Mesendoderm (in vitro differentiated cells): ENCODE data around the gene HES4.
"Not testable (repeated sequence)": the region's sequence is repeated elsewhere in the genome, so short reads cannot be mapped to it uniquely, and the experiment has no call there.

Experiments used
- DNase-seq: peaks from one replicate; pipeline ENCODE4 v3.0.0; 2013
- H2AK5ac ChIP-seq: 2 replicates; pipeline ENCODE4 v1.6.1; 2013; ENCODE audit warnings: low read length, inconsistent platforms
- H2BK120ac ChIP-seq: 2 replicates; pipeline ENCODE4 v1.6.1; 2013; ENCODE audit warnings: low read depth, mild to moderate bottlenecking, low read length, moderate library complexity, mixed read lengths
- H2BK15ac ChIP-seq: replicated peaks from 2 replicates; pipeline ENCODE4 v1.6.1; 2013; ENCODE audit warnings: low read depth, mild to moderate bottlenecking, moderate library complexity
- H2BK5ac ChIP-seq: 2 replicates; pipeline ENCODE4 v1.6.1; 2013; ENCODE audit warnings: low read length, inconsistent platforms
- H3K18ac ChIP-seq: 2 replicates; pipeline ENCODE4 v1.6.1; 2013; ENCODE audit warnings: mild to moderate bottlenecking, low read length, mixed read lengths
- H3K23ac ChIP-seq: one replicate; pipeline ENCODE4 v1.6.1; 2013; ENCODE audit warnings: low read length
- H3K27ac ChIP-seq: 2 replicates; pipeline ENCODE4 v1.5.1; 2013; ENCODE audit warnings: low read depth, mild to moderate bottlenecking, inconsistent platforms, low read length, moderate library complexity
- H3K27me3 ChIP-seq: 2 replicates; pipeline ENCODE4 v1.6.1; 2013; ENCODE audit warnings: low read length, control low read depth, mild to moderate bottlenecking, inconsistent platforms; ENCODE audit not compliant: insufficient read depth, poor library complexity
- H3K36me3 ChIP-seq: 2 replicates; pipeline ENCODE4 v1.6.1; 2013; ENCODE audit warnings: low read length, inconsistent platforms; ENCODE audit not compliant: control insufficient read depth, insufficient read depth
- H3K4ac ChIP-seq: one replicate; pipeline ENCODE4 v1.6.1; 2013; ENCODE audit warnings: low read depth, mild to moderate bottlenecking, low read length, moderate library complexity
- H3K4me1 ChIP-seq: 2 replicates; pipeline ENCODE4 v1.6.1; 2013; ENCODE audit warnings: low read depth, low read length, inconsistent platforms; ENCODE audit not compliant: control insufficient read depth
- H3K4me2 ChIP-seq: 2 replicates; pipeline ENCODE4 v1.6.1; 2013; ENCODE audit warnings: low read length
- H3K4me3 ChIP-seq: 2 replicates; pipeline ENCODE4 v1.5.1; 2013; ENCODE audit warnings: mild to moderate bottlenecking, low read length
- H3K56ac ChIP-seq: one replicate; pipeline ENCODE4 v1.6.1; 2013; ENCODE audit warnings: low read length
- H3K79me1 ChIP-seq: 2 replicates; pipeline ENCODE4 v1.6.1; 2013; ENCODE audit warnings: low read length, inconsistent platforms
- H3K79me2 ChIP-seq: 2 replicates; pipeline ENCODE4 v1.6.1; 2013; ENCODE audit warnings: mild to moderate bottlenecking, low read length; ENCODE audit not compliant: control insufficient read depth, insufficient read depth
- H3K9ac ChIP-seq: 2 replicates; pipeline ENCODE4 v1.6.1; 2013; ENCODE audit warnings: low read length, inconsistent platforms
- H4K5ac ChIP-seq: one replicate; pipeline ENCODE4 v1.6.1; 2013; ENCODE audit warnings: low read length
- H4K8ac ChIP-seq: one replicate; pipeline ENCODE4 v1.6.1; 2013; ENCODE audit warnings: low read depth, mild to moderate bottlenecking, control low read depth, low read length, moderate library complexity
- WGBS: extraction: QIAGEN DNeasy Blood & Tissue Kit; methylation state at CpG from one replicate; pipeline ENCODE4 v1.1.7; 2013; ENCODE audit warnings: low lambda C conversion rate, missing lambda C conversion rate; ENCODE audit not compliant: insufficient coverage; ENCODE audit errors: extremely low coverage; 5-methylcytosine and 5-hydroxymethylcytosine counted together

The HES4 gene

DNA sequence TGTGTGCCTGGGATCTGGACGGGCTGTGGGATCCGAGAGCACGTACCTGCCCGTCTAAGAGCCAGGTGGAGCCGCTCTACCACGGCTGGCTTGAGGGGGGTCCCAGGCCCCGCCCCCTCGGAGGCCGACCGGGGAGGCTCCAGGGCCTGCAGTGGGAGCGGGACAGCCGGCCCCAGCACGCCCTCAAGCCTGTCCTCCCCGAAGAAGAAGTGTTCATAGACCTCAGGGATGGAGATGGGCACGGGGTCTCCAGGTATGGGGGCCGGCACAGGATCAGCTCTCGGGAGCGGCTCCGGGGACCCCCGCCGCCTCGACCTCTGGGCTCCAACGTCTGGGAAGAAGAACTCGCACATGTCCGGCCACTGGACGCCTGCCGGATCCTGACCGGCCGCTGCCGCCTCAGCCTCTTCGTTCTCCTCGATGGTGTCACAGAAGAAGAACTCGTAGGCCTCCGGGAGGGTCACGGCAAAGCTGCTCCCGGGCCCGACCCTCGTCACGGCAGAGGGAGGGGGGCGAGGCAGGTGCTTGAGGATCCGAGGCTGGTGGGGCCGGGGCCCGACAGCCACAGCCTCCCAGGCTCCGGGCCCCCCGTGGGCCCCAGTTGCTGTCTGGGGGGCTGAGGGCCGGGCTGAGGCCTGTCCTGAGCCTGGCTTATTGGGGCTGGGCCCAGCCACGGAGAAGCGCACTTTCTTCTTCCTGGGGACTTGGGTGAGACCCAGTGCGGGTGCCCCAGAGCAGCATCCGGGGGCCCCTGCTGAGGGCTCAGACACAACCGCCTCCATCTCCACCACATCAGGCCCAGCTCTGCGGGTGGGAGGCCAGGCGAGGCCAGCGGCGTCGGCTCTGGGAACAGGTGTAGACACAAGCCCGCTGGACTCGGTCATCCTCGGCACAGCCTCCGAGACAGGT, 20.8 kb downstream of the HES4 start:
- Histone ChIP-seq H3K36me3 (no peaks in the 10 kb centered on the region), H3K18ac (no peak overlapping the region), H3K27ac (no peak overlapping the region), H2BK15ac (no peak overlapping the region), H3K9ac (no peak overlapping the region), H4K5ac (no peak overlapping the region), H3K4me3 (no peak overlapping the region), H3K27me3 (no peaks in the 10 kb centered on the region), H2BK5ac (no peak overlapping the region), H3K56ac (no peak overlapping the region), H2BK120ac (no peak overlapping the region), H3K79me2 (no peaks in the 10 kb centered on the region), H3K4me1 (no peaks in the 10 kb centered on the region), H3K23ac (no peak overlapping the region), H3K4ac (no peak overlapping the region), H3K79me1 (no peaks in the 10 kb centered on the region), H2AK5ac (no peak overlapping the region), H3K4me2 (no peak overlapping the region), H4K8ac (no peak overlapping the region)
- no CpG with 5 or more reads among the region's 60 CpGs for WGBS
- no peak for DNase-seq

DNA sequence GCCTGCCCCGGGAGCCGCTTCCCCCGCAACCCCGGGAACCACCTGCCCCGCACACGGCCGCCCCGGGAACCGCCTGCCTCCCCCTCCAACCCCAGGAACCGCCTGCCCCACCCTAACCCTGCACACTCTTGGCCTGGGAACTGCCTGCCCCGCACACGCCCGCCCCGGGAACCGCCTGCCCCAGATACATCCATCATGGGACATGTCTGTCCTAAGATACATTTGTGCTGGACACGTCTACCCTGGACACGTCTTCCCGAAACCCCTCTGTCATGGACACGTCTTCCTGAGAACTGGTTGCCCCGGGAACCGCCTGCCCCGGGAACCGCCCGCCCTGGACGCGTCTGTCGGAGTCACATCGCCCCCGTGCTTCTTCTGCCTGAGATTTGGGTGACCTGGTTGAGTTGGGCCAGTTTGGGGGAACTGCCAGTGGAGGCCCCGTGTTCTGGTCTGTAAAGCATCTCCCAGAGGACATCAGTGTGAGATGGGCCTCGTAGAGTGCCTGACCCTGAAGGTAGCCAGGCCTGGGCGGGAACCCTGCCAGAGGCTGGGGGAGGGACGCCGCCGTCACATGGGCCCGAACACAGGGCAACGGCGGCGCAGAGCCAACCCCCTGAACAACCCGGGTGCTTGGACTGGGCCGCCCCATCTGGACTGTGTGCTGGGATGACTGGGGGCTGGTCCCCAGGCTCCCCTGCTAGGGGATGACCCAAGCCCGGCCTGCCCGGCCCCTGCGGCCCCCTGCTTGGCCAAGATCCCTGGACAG, 21.6 kb downstream of the HES4 start:
- Histone ChIP-seq H3K4ac (no peak overlapping the region), H2BK5ac (no peak overlapping the region), H3K36me3 (no peaks in the 10 kb centered on the region), H3K27me3 (no peaks in the 10 kb centered on the region), H3K79me1 (no peaks in the 10 kb centered on the region), H3K4me2 (no peak overlapping the region), H3K27ac (no peak overlapping the region), H2BK120ac (no peak overlapping the region), H3K23ac (no peak overlapping the region), H2BK15ac (no peak overlapping the region), H3K4me1 (no peaks in the 10 kb centered on the region), H3K56ac (no peak overlapping the region), H4K8ac (no peak overlapping the region), H3K4me3 (no peak overlapping the region), H3K18ac (no peak overlapping the region), H3K9ac (no peak overlapping the region), H4K5ac (no peak overlapping the region), H2AK5ac (no peak overlapping the region), H3K79me2 (no peaks in the 10 kb centered on the region)
- no CpG with 5 or more reads among the region's 44 CpGs for WGBS
- DNase-seq = no peak

DNA sequence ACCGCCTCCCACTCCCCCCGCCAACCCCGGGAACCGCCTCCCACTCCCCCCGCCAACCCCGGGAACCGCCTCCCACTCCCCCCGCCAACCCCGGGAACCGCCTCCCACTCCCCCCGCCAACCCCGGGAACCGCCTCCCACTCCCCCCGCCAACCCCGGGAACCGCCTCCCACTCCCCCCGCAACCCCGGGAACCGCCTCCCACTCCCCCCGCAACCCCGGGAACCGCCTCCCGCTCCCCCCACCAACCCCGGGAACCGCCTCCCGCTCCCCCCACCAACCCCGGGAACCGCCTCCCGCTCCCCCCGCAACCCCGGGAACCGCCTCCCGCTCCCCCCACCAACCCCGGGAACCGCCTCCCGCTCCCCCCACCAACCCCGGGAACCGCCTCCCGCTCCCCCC, 23.1 kb downstream of the HES4 start:
- WGBS = no CpG with 5 or more reads among the region's 39 CpGs
- DNase-seq, H3K4me1 ChIP-seq, H3K4ac ChIP-seq, H2AK5ac ChIP-seq, H4K8ac ChIP-seq, H3K27ac ChIP-seq, H3K23ac ChIP-seq, H3K9ac ChIP-seq, H3K36me3 ChIP-seq, H3K79me2 ChIP-seq, H4K5ac ChIP-seq, H3K56ac ChIP-seq, H3K79me1 ChIP-seq, H3K27me3 ChIP-seq, H3K18ac ChIP-seq, H2BK5ac ChIP-seq, H3K4me2 ChIP-seq, H2BK15ac ChIP-seq, H3K4me3 ChIP-seq, H2BK120ac ChIP-seq: not testable (repeated sequence)

DNA sequence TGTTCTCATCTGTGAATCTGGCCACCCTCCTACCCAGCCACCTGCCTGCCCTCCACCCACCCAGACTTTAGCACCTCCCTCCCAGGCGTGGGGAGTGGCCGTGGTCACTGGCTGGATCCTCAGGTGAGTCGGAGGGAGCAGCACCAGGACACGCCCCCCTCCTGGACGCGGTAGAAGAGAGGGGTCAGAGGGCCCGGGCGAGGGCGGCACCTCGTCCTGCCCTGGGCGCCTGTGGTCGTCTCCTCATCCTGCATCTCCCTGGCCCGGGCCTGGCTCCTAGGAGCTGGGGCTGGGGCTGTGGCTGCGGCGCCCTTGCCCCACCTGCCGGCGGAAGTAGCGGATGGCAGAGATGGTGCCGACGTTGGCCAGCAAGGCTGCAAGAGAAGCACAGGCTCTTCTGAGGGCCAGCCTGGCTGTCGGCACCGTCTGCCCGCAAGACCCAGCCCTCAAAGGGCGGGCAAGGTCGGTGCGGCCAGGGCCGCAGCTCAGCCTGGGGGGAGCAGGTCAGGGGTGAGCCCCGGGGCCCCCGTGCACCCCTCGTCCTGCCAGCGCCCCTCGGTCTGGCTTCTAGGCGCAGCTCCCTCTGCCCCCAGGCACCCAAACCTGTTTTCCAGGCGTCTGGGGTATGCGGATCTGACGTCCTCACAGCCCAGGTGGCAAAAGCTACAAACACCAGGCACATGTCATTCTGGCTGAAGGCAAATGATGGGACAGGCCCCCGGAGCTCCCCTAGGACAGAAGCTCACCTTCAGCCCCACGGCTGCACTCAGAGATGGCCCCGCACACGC, 23.8 kb downstream of the HES4 start:
- H3K18ac ChIP-seq = no peak overlapping the region
- no peak overlapping the region for H4K8ac ChIP-seq
- no peak overlapping the region for H3K4me3 ChIP-seq
- no peaks in the 10 kb centered on the region for H3K79me2 ChIP-seq
- no peak overlapping the region for H2AK5ac ChIP-seq
- no peak overlapping the region for H3K4ac ChIP-seq
- H3K56ac ChIP-seq = peak overlapping the region; percentile 30
- no peak overlapping the region for H3K23ac ChIP-seq
- peak; percentile 89 for DNase-seq
- H3K79me1 ChIP-seq = no peaks in the 10 kb centered on the region
- H2BK15ac ChIP-seq = no peak overlapping the region
- no peaks in the 10 kb centered on the region for H3K27me3 ChIP-seq
- H3K27ac ChIP-seq = no peak overlapping the region
- no peak overlapping the region for H2BK5ac ChIP-seq
- no peaks in the 10 kb centered on the region for H3K4me1 ChIP-seq
- no CpG with 5 or more reads among the region's 40 CpGs for WGBS
- peak overlapping the region; percentile 56 for H3K4me2 ChIP-seq
- H4K5ac ChIP-seq = no peak overlapping the region
- H3K9ac ChIP-seq = no peak overlapping the region
- H3K36me3 ChIP-seq = no peaks in the 10 kb centered on the region
- H2BK120ac ChIP-seq = no peak overlapping the region

DNA sequence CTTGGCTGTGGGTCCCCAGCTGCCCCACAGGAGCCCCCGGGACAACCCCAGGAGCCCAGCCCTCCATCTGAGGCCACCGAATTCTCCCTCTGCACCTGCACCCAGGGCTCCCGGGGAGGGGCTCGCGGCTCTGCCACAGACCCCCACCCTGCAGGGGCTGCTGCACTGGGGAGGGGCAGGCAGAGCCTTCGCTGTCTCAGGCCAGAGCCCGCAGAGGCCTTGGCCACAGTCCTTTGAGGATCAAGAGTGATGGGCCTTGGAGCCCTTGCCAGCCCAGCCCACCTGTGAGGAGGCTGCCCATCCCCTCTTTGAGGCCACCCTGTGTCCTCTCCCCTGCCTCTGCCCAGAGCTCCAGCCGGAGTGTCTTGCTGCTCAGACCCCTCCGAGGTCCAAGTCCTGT, 24.5 kb downstream of the HES4 start:
- Histone ChIP-seq H3K27ac (no peak overlapping the region), H2BK5ac (no peak overlapping the region), H4K5ac (no peak overlapping the region), H2AK5ac (no peak overlapping the region), H3K4me3 (no peak overlapping the region), H3K36me3 (no peaks in the 10 kb centered on the region), H2BK15ac (no peak overlapping the region), H3K79me2 (no peaks in the 10 kb centered on the region), H3K27me3 (no peaks in the 10 kb centered on the region), H3K56ac (no peak overlapping the region), H3K18ac (no peak overlapping the region), H4K8ac (no peak overlapping the region), H3K4me1 (no peaks in the 10 kb centered on the region), H3K4ac (no peak overlapping the region), H3K9ac (no peak overlapping the region), H2BK120ac (no peak overlapping the region), H3K79me1 (no peaks in the 10 kb centered on the region), H3K23ac (no peak overlapping the region), H3K4me2 (no peak overlapping the region)
- DNase-seq = no peak
- no CpG with 5 or more reads among the region's 9 CpGs for WGBS
